HG02884 (cell line): ENCODE measurements around the gene BMP8B.
"Not testable (repeated sequence)": the region's sequence is repeated elsewhere in the genome, so short reads cannot be mapped to it uniquely, and the experiment has no call there.

Experiments used
- ATAC-seq: cut with Tn5 transposase; IDR thresholded peaks from one replicate; pipeline ENCODE4 v1.9.1; 2021; ENCODE audit warnings: mild to moderate bottlenecking, moderate library complexity; ENCODE audit not compliant: unreplicated experiment

Gene BMP8B, protein sequence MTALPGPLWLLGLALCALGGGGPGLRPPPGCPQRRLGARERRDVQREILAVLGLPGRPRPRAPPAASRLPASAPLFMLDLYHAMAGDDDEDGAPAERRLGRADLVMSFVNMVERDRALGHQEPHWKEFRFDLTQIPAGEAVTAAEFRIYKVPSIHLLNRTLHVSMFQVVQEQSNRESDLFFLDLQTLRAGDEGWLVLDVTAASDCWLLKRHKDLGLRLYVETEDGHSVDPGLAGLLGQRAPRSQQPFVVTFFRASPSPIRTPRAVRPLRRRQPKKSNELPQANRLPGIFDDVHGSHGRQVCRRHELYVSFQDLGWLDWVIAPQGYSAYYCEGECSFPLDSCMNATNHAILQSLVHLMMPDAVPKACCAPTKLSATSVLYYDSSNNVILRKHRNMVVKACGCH

GRCh38 chr1:39788758-39789570 is at the start of gene BMP8B:
TSS of gene BMP8B (minus strand) at chr1:39788865. CDS start at chr1:39788485, 380 bp downstream.
- peak; percentile 49 for ATAC-seq

- no peak for ATAC-seq
Observed at GRCh38 chr1:39836595-39837110, 48.0 kb upstream of the BMP8B start.

- ATAC-seq = no peak
Observed at GRCh38 chr1:39835935-39836594, 47.4 kb upstream of the BMP8B start.

DNA sequence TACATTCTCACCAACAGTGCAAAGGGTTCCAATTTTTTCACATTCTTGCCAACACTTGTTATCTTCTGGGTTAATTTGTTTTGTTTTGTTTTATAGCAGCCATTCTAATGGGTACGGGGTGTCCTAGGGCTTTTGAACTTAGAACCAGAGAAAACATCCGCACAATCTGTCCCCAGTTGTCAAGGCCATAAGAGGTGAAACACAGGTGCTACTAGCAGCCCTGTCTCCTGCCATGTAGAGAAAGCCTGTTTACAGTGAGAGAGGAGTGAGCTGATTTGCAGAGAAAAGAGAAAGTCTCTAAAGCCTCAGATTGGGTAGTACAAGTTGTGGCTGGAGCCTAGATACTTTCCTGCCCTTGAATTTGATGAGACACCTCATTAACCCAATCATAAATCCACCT is 46.4 kb upstream of the BMP8B start:
- no peak for ATAC-seq

DNA sequence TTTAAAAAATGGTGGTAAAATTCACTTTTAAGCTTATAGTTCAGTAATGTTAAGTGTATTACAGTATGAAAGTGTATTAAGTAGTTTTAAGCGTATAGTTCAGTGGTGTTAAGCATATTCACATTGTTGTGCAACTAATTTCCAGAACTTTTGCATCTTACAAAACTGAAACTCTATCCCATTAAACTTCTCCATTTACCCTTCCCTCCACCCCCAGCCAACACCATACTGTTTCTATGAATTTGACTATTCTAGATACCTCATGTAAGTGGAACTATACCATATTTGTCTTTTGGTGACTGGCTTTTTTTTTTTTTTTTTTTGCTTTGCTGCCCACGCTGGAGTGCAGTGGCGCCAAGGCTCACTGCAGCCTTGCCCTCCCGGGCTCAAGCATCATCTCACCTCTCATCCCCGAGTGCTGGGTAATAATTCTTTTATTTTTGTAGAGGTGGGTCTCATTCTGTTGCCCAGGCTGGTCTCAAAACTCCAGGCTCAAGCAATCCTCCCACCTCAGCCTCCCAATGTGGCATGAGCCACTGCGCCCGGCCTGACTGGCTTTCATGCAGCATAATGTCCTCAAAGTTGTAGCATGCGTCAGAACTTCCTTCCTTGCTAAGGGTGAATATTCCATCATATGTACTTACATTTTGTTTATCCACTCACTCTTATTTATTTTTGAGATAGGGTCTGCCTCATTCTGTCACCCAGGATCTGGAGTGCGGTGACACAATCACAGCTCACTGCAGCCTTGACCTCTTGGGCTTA is 45.1 kb upstream of the BMP8B start:
- no peak for ATAC-seq

DNA sequence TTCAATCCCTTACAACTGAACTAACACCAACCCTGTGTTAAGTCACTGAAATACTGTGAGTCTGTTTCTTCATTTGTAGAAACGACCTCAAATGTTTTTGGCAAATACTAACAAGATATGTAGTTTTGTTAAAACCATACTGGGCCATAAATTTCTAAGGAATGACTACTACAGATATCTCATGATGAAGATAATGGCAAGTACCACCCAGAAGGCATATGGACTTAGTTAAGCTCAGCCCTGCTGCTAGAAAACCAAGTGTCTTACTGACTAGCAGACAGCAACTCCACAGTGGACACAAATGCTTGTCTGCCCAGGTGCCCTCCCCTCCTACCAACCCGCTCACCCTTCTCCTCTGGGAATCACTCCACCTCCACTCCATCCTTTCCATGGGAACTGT is 44.5 kb upstream of the BMP8B start:
- no peak for ATAC-seq

GRCh38 chr1:39832294-39832693 is 43.6 kb upstream of the BMP8B start:
- no peak for ATAC-seq

- ATAC-seq = no peak
Observed at GRCh38 chr1:39829791-39830533, 41.3 kb upstream of the BMP8B start.

DNA sequence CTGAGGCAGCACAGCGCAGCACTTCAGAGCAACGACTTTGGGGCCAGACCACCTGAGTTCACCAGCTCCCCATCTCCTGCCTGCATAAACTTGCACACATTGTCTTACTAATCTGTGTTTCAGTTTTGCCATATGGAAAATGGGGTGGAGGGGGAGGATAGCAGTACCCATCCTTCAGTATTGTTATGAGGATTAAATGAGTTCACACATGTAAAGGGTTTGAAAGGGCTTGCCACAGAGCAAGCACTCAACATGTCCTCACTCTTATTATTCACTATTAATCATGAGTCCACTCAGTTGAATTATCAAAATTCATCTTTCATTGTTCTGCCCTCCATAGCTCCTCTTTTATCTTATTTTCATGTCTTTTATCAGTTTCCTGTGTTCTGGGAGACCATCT is 40.1 kb upstream of the BMP8B start:
- ATAC-seq = no peak

DNA sequence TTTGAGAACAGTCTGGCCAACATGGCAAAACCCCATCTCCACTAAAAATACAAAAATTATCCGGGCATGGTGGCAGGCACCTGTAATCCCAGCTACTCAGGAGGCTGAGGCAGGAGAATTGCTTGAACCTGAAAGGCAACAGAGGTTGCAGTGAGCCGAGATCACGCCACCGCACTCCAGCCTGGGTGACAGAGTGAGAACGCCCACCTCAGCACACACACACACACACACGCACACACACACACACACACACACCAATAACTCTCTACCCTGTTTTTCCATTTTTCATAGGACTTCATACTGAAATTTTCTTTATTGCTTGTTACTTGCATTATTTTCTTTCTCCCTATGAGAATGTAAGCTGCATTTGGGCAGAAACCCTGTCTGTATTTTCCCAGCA is 39.6 kb upstream of the BMP8B start:
- not testable (repeated sequence) for ATAC-seq

DNA sequence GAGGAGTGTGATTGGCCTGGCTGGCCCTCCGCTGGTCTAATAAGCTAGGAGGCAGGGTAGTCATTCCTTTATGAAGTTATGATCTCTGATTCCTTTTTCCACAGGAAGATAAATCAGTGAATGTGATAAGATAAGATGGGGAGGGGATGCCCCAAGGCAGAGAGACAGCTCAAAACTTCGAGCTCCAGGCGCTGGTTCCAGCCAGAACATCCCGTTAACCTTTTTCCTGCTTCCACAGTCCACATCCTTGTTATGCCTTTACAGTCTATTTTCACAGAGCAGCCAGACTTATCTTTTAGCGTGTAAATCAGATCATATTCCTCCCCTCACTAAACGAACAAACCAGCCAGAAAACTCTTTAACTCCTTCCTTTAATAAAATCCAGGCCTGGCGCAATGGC is 38.5 kb upstream of the BMP8B start:
- no peak for ATAC-seq

DNA sequence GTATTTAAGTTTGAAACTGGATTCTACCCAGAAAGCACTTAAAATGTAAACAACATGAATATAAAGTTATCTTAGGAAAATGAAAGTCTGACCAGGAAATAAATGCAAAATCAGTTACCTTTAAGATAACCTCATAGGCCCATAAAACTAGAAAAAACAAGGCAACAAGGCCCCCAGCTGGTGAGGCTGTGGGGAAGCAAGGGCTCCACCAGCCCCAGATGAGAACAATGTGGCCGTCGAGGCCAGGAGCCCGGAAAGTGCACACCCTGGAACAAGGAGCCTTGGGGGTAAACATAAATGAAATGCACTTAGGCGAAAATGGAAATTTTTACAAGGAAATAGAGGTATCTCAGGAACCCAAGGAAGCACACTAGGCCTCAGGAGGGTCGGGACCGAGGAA is 37.9 kb upstream of the BMP8B start:
- ATAC-seq = no peak

- ATAC-seq = no peak
Observed at GRCh38 chr1:39825432-39825941, 36.8 kb upstream of the BMP8B start.

DNA sequence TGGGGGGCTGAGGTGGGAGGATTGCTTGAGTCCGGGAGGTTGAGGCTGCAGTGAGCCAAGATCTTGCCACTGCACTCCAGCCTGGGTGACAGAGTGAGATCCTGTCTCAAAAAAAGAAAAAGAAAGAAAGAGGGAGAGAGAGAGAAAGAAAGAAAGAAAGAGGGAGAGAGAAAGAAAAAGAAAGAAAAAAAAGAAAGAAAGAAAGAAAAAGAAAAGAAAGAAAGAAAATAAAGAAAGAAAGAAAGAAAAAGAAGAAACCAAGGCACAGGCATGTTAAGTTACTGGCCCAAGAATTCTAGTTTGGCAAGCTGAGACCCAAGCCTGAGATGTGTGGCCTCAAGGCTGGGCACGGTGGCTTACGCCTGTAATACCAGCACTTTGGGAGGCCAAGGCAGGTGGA is 34.8 kb upstream of the BMP8B start:
- not testable (repeated sequence) for ATAC-seq

- no peak for ATAC-seq
Observed at GRCh38 chr1:39822146-39822545, 33.5 kb upstream of the BMP8B start.

DNA sequence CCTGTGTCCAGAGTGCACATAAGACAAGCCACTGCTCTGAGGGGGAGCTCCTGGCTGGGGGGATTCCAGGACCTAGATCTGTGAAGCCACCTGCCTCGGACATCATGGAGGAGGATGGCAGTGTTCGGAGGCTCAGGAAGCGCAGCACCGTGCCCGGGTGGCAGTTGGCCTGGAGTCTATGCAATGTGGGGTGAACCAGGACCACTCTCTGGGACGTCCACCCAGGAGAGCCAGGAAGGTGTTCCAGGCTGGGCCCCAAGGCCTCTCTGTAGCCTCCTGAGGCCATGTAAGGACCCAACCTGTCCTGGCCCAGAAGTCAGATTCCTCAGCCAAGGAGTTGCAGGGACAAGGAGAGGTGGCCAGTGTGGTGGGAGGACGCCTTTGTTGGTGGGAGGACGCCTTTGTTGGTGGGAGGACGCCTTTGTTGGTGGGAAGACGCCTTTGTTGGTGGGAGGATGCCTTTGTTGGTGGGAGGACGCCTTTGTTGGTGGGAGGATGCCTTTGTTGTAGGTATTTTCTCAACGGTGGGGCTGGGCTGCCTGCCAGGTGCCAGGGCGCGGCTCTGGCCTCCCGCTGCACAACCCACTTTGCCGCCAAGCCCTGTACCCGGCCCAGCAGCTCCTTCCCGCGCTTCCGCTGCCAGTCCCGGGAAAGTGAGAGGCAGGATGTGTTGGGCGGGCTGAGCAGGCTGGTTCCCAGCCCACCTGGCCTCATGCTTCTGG is 30.6 kb upstream of the BMP8B start:
- ATAC-seq = no peak

GRCh38 chr1:39818482-39818881 is 29.8 kb upstream of the BMP8B start:
- ATAC-seq = no peak

GRCh38 chr1:39817091-39817932 is 28.6 kb upstream of the BMP8B start:
- ATAC-seq = peak; percentile 67
